ENCODE data around the gene HYAL4. TPM values are rescaled to one million over a fixed set of nuclear protein-coding genes. Genes with fewer than 3 reads are reported as not detected.

The HYAL4 gene
- not detected in 5 replicates for total RNA-seq (2022; extraction: Qiagen RNA extraction)

GRCh38 chr7:123844712-123845219 is at the start of gene HYAL4:
Gene HYAL4, plus strand, starts transcription at chr7:123845169. Its CDS starts 23,105 bp downstream, at chr7:123868274.

GRCh38 chr7:123924941-123925340 is 80.0 kb downstream of the HYAL4 start, which contains the start of gene SPAM1:
Gene SPAM1, plus strand, starts transcription at chr7:123925241. Its CDS starts 28,330 bp downstream, at chr7:123953571.

Other genes with a start within 250 kb of the HYAL4 start
- not detected in 5 replicates for gene ASB15, start 243.3 kb upstream of the HYAL4 start, total RNA-seq (2022; extraction: Qiagen RNA extraction)
- gene LMOD2, start 189.3 kb upstream of the HYAL4 start, total RNA-seq (2022; extraction: Qiagen RNA extraction) = not detected in 5 replicates
- gene WASL, start 96.2 kb upstream of the HYAL4 start, total RNA-seq (2022; extraction: Qiagen RNA extraction) = 18.3 to 25.4 TPM (median 21.1 TPM) in 5 replicates
- gene SPAM1, start 80.1 kb downstream of the HYAL4 start, total RNA-seq (2022; extraction: Qiagen RNA extraction) = not detected in 5 replicates
- gene TMEM229A, start 187.9 kb downstream of the HYAL4 start, total RNA-seq (2022; extraction: Qiagen RNA extraction) = not detected in 5 replicates